Panc1 (cell line): ENCODE data around the gene CFAP141. TPM values are rescaled to one million over a fixed set of nuclear protein-coding genes. Genes with fewer than 3 reads are reported as not detected.

ENCODE experiments used
- ATAC-seq: fragments of 200-7000 bp; cut with Tn5 transposase; 2 replicates; pipeline ENCODE4 v1.9.1; 2020; ENCODE audit warnings: mild to moderate bottlenecking, moderate library complexity
- Bru-seq: library from RNA; stranded (reverse); fragments of 400-500 nt; gene quantifications from one replicate; lab custom pipeline; 2021; lab: Mats Ljungman, UMichigan
- BruChase-seq, 2 experiments: library from RNA; stranded (reverse); fragments of 400-500 nt; gene quantifications; one replicate each; lab custom pipeline; 2021; lab: Mats Ljungman, UMichigan
- BruUV-seq: library from RNA; stranded (reverse); fragments of 400-500 nt; replicated peaks from 2 replicates; lab custom pipeline; 2021; lab: Mats Ljungman, UMichigan
- CTCF ChIA-PET: fragments of 300-600 bp; sonication (Branson Sonifier 250); formaldehyde crosslinking; loops from one replicate; lab custom pipeline; 2022; ENCODE audit warnings: antibody characterized with exemption; lab: Charles Lee
- POLR2A ChIA-PET: fragments of 300-600 bp; sonication (Branson Sonifier 250); formaldehyde crosslinking; loops from one replicate; lab custom pipeline; 2022; ENCODE audit warnings: antibody characterized with exemption; lab: Charles Lee
- DNase-seq: peaks from one replicate; pipeline ENCODE4 v3.0.0-alpha.2; 2010; ENCODE audit warnings: low read depth, low spot score
- H3K27ac ChIP-seq: 2 replicates; pipeline ENCODE4 v1.5.1; 2011; ENCODE audit warnings: mild to moderate bottlenecking, low read length, inconsistent platforms
- H3K27me3 ChIP-seq: fragments of 200-500 bp; sonication (Bioruptor generic); 2 replicates; pipeline ENCODE4 v1.6.0; 2014; ENCODE audit warnings: low read length, inconsistent platforms; ENCODE audit not compliant: control insufficient read depth, insufficient read depth
- H3K36me3 ChIP-seq: fragments of 200-500 bp; sonication (Bioruptor generic); 2 replicates; pipeline ENCODE4 v1.5.1; 2014; ENCODE audit warnings: inconsistent platforms, mild to moderate bottlenecking, low read length, moderate library complexity; ENCODE audit not compliant: control insufficient read depth, insufficient read depth
- H3K4me1 ChIP-seq: 2 replicates; pipeline ENCODE4 v1.5.1; 2011; ENCODE audit warnings: inconsistent platforms, mild to moderate bottlenecking, low read length, moderate library complexity; ENCODE audit not compliant: control insufficient read depth, insufficient read depth
- H3K4me3 ChIP-seq, 2 experiments: 2 replicates each; pipeline ENCODE4 v1.5.1; 2011 to 2012; ENCODE audit warnings: low read depth in 2 of 2, low read length in 2 of 2, mild to moderate bottlenecking in 2 of 2, inconsistent platforms in 1 of 2, moderate library complexity in 1 of 2
- H3K9me3 ChIP-seq: fragments of 200-500 bp; sonication (Bioruptor generic); 2 replicates; pipeline ENCODE4 v1.5.1; 2014; ENCODE audit warnings: low read depth, mild to moderate bottlenecking, inconsistent platforms, low read length, moderate library complexity; ENCODE audit not compliant: control insufficient read depth, insufficient read depth
- CTCF ChIP-seq: fragments of 450-650 bp; IDR thresholded peaks from 2 replicates; pipeline ENCODE4 v1.5.1; 2017; ENCODE audit warnings: mild to moderate bottlenecking
- POLR2AphosphoS5 ChIP-seq: IDR thresholded peaks from 2 replicates; pipeline ENCODE4 v1.6.1; 2012; ENCODE audit warnings: mild to moderate bottlenecking, low read depth, low read length, moderate library complexity
- REST ChIP-seq, 2 experiments: IDR thresholded peaks; 2 replicates each; pipeline ENCODE4 v1.6.1; 2011 to 2012; ENCODE audit warnings: low read depth in 2 of 2, control low read depth in 1 of 2, low read length in 1 of 2, mild to moderate bottlenecking in 1 of 2, moderate library complexity in 1 of 2; ENCODE audit not compliant: insufficient read depth in 1 of 2
- SIN3A ChIP-seq: IDR thresholded peaks from 2 replicates; pipeline ENCODE4 v1.6.1; 2012; ENCODE audit warnings: low read depth, mild to moderate bottlenecking, low read length, moderate library complexity, borderline replicate concordance; ENCODE audit not compliant: insufficient read depth
- TCF7L2 ChIP-seq: IDR thresholded peaks from 2 replicates; pipeline ENCODE4 v1.6.1; 2011; ENCODE audit warnings: mild to moderate bottlenecking, low read depth, low read length, inconsistent platforms
- in situ Hi-C: cut with HindIII; loops from 2 replicates; pipeline ENCODE4 v1.10.0; 2016; ENCODE audit warnings: low sequenced_read_pairs, low pct_unique_long_range_greater_than_20kb
- intact Hi-C: fragments of 100-400 bp; cut with micrococcal nuclease; formaldehyde crosslinking; loops from one replicate; pipeline ENCODE4 v1.10.0; 2022; ENCODE audit not compliant: unreplicated experiment
- long read RNA-seq: library from polyadenylated mRNA; unstranded; transcript quantifications from one replicate; pipeline ENCODE4 v2.0.0, GENCODE V29; 2021; ENCODE audit not compliant: unreplicated experiment
- polyA plus RNA-seq: library from polyadenylated mRNA; unstranded; fragments of >200 nt; gene quantifications from one replicate; pipeline ENCODE4 v1.2.1, GENCODE V29; 2012; ENCODE audit warnings: missing spikeins; ENCODE audit not compliant: insufficient read length
- total RNA-seq: library from RNA; stranded (reverse); gene quantifications from one replicate; pipeline ENCODE4 v1.2.1, GENCODE V29; 2021; ENCODE audit not compliant: unreplicated experiment

CFAP141 gene
- total RNA-seq (not detected), Bru-seq, nascent RNA (percentile 38 among the genes with signal in this experiment), BruChase-seq, experiment 1, labeled RNA remaining after a 2-hour chase (percentile 31 among the genes with signal in this experiment), BruChase-seq, experiment 2, labeled RNA remaining after a 6-hour chase (percentile 30 among the genes with signal in this experiment)
- polyA plus RNA-seq, result not detected
- long read RNA-seq, result 0 reads

GRCh38 chr1:154206196-154206595, at the start of gene CFAP141:
TSS of gene CFAP141 (minus strand) at chr1:154206333. CDS start at chr1:154206307, 26 bp downstream.
- H3K4me1 ChIP-seq, result no peaks in the 10 kb centered on the region
- intact Hi-C loops (no loop called here), in situ Hi-C loops (no loop called here)
- ATAC-seq, result peak; percentile 70
- no peak within 1 kb of the TSS for H3K4me3 ChIP-seq
- no peak for TF ChIP-seq SIN3A
- TF ChIP-seq CTCF, result no peak
- no peak for TF ChIP-seq REST (IDR thresholded peaks at IDR 0.05; ENCODE audit: insufficient read depth in 1 of 2, low read depth in 2 of 2, low read length in 1 of 2)
- no peak for TF ChIP-seq POLR2AphosphoS5
- TF ChIP-seq TCF7L2, result no peak
- no peaks in the 10 kb centered on the region for H3K27me3 ChIP-seq
- no peak within 1 kb of the TSS for H3K27ac ChIP-seq
- CTCF ChIA-PET, result no interaction called here
- no peaks in the 10 kb centered on the region for H3K9me3 ChIP-seq
- POLR2A ChIA-PET, result no interaction called here
- H3K36me3 ChIP-seq, result peaks cover 6% of the 10 kb centered on the region; the same call in 1 of the 2 replicates
- no TSS peak for BruUV-seq
- DNase-seq, result no peak

- Histone ChIP-seq H3K4me1 (no peaks in the 10 kb centered on the region), H3K27me3 (no peaks in the 10 kb centered on the region), H3K27ac (no peak overlapping the region), H3K9me3 (no peaks in the 10 kb centered on the region), H3K4me3 (no peak overlapping the region), H3K36me3 (peaks cover 73% of the 10 kb centered on the region)
- POLR2A ChIA-PET, result no interaction called here
- DNase-seq (no peak), ATAC-seq (no peak)
- no TSS peak for BruUV-seq
- TF ChIP-seq SIN3A, result no peak
- no peak for TF ChIP-seq POLR2AphosphoS5
- TF ChIP-seq TCF7L2, result no peak
- intact Hi-C loops (no loop called here), in situ Hi-C loops (no loop called here)
- CTCF ChIA-PET, result no interaction called here
These were observed 47.5 kb upstream of the CFAP141 start for GRCh38 chr1:154253671-154254070.
